Astrocyte (in vitro differentiated cells and primary cell): ENCODE data around the gene SUPT16H. TPM values are rescaled to one million over a fixed set of nuclear protein-coding genes. Genes with fewer than 3 reads are reported as not detected.

Experiments
- DNase-seq: peaks from one replicate; pipeline ENCODE4 v3.0.0-alpha.2; 2010; ENCODE audit warnings: low read depth
- FAIRE-seq: peaks from 2 replicates; lab custom pipeline; 2011; peaks lifted over from hg19 to GRCh38; lab: Jason Lieb, UNC
- H2AFZ ChIP-seq: 2 replicates; pipeline ENCODE4 v1.6.0; 2012; ENCODE audit warnings: low read depth, low read length, inconsistent platforms
- H3K27ac ChIP-seq: 2 replicates; pipeline ENCODE4 v1.5.1; 2011; ENCODE audit warnings: low read depth, low read length, inconsistent platforms
- H3K27me3 ChIP-seq: 2 replicates; pipeline ENCODE4 v1.6.0; 2011; ENCODE audit warnings: low read length, inconsistent platforms; ENCODE audit not compliant: insufficient read depth
- H3K36me3 ChIP-seq: 2 replicates; pipeline ENCODE4 v1.5.1; 2011; ENCODE audit warnings: low read length, inconsistent platforms; ENCODE audit not compliant: insufficient read depth
- H3K4me1 ChIP-seq: 2 replicates; pipeline ENCODE4 v1.5.1; 2011; ENCODE audit warnings: low read length, inconsistent platforms; ENCODE audit not compliant: insufficient read depth
- H3K4me2 ChIP-seq: 2 replicates; pipeline ENCODE4 v1.6.0; 2012; ENCODE audit warnings: low read length, inconsistent platforms
- H3K4me3 ChIP-seq: 2 replicates; pipeline ENCODE4 v1.5.1; 2011; ENCODE audit warnings: low read depth, mild to moderate bottlenecking, low read length, inconsistent platforms; ENCODE audit not compliant: insufficient read depth
- H3K79me2 ChIP-seq: 2 replicates; pipeline ENCODE4 v1.6.0; 2012; ENCODE audit warnings: mild to moderate bottlenecking, low read length, inconsistent platforms; ENCODE audit not compliant: insufficient read depth
- H3K9ac ChIP-seq: 2 replicates; pipeline ENCODE4 v1.6.0; 2012; ENCODE audit warnings: mild to moderate bottlenecking, low read length, inconsistent platforms
- H3K9me3 ChIP-seq: 2 replicates; pipeline ENCODE4 v1.5.1; 2012; ENCODE audit warnings: low read depth, mild to moderate bottlenecking, low read length, inconsistent platforms; ENCODE audit not compliant: insufficient read depth
- H4K20me1 ChIP-seq: 2 replicates; pipeline ENCODE4 v1.6.0; 2012; ENCODE audit warnings: low read length, inconsistent platforms; ENCODE audit not compliant: insufficient read depth
- H3K27ac Mint-ChIP-seq: one replicate; pipeline ENCODE4 v1.8.0; 2021; ENCODE audit warnings: mild to moderate bottlenecking, mixed read lengths; ENCODE audit not compliant: unreplicated experiment
- H3K27me3 Mint-ChIP-seq: one replicate; pipeline ENCODE4 v1.8.0; 2021; ENCODE audit warnings: low read depth, mixed read lengths; ENCODE audit not compliant: unreplicated experiment
- H3K36me3 Mint-ChIP-seq: one replicate; pipeline ENCODE4 v1.8.0; 2021; ENCODE audit warnings: low read depth, mixed read lengths; ENCODE audit not compliant: unreplicated experiment
- H3K4me1 Mint-ChIP-seq: one replicate; pipeline ENCODE4 v1.8.0; 2021; ENCODE audit warnings: low read depth, mixed read lengths; ENCODE audit not compliant: unreplicated experiment
- H3K4me3 Mint-ChIP-seq: one replicate; pipeline ENCODE4 v1.8.0; 2021; ENCODE audit warnings: mild to moderate bottlenecking, moderate library complexity, mixed read lengths; ENCODE audit not compliant: unreplicated experiment
- H3K9me3 Mint-ChIP-seq: one replicate; pipeline ENCODE4 v1.8.0; 2021; ENCODE audit warnings: mild to moderate bottlenecking, mixed read lengths; ENCODE audit not compliant: unreplicated experiment
- EZH2 ChIP-seq: IDR thresholded peaks from 2 replicates; pipeline ENCODE4 v1.6.1; 2012; ENCODE audit warnings: mild to moderate bottlenecking, low read length, inconsistent platforms; ENCODE audit not compliant: insufficient read depth
- total RNA-seq: library from RNA; stranded (reverse); gene quantifications from 2 replicates; pipeline ENCODE4 v1.2.1, GENCODE V29; 2021
- TF ChIP-seq, protein P1 (sequence below): IDR thresholded peaks from 2 replicates; pipeline ENCODE4 v1.5.1; 2011; ENCODE audit warnings: low read depth, mild to moderate bottlenecking, inconsistent platforms, low read length, moderate library complexity; ENCODE audit not compliant: insufficient read depth

The SUPT16H gene
- total RNA-seq, 1 donor from 2014 or later: 74.3 TPM

DNA sequence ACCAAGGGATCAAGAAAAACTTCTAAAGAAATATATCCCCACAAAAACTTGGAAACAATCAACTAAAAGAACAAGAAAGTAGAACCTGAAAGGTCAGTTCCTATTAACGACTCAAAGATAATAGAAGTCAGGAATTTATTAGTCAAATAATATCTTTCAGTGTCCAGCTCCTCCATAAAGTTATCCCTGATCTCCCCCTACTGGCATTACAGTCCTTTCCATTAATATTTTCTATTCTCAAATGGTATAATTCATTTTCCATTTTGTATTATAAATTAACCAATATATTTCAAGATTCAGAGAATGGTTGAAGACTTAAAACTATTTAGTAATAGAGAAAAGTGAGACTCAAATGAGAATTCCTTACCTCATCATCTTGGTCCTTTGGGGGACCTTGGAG lies 11.6 kb upstream of the SUPT16H start:
- H3K27ac ChIP-seq: no peak overlapping the region
- H3K79me2 ChIP-seq: no peaks in the 10 kb centered on the region
- H3K9me3 ChIP-seq: no peaks in the 10 kb centered on the region
- Mint-ChIP-seq H3K9me3 (no peaks in the 10 kb centered on the region), H3K4me1 (peaks cover 2% of the 10 kb centered on the region), H3K27ac (no peak overlapping the region), H3K36me3 (peaks cover 36% of the 10 kb centered on the region), H3K4me3 (no peak overlapping the region), H3K27me3 (no peaks in the 10 kb centered on the region)
- H3K9ac ChIP-seq: no peak overlapping the region
- no peak overlapping the region for H2AFZ ChIP-seq
- FAIRE-seq: no peak
- no peaks in the 10 kb centered on the region for H3K4me1 ChIP-seq
- no peak overlapping the region for H3K4me3 ChIP-seq
- TF ChIP-seq EZH2: no peak
- TF ChIP-seq, protein P1, sequence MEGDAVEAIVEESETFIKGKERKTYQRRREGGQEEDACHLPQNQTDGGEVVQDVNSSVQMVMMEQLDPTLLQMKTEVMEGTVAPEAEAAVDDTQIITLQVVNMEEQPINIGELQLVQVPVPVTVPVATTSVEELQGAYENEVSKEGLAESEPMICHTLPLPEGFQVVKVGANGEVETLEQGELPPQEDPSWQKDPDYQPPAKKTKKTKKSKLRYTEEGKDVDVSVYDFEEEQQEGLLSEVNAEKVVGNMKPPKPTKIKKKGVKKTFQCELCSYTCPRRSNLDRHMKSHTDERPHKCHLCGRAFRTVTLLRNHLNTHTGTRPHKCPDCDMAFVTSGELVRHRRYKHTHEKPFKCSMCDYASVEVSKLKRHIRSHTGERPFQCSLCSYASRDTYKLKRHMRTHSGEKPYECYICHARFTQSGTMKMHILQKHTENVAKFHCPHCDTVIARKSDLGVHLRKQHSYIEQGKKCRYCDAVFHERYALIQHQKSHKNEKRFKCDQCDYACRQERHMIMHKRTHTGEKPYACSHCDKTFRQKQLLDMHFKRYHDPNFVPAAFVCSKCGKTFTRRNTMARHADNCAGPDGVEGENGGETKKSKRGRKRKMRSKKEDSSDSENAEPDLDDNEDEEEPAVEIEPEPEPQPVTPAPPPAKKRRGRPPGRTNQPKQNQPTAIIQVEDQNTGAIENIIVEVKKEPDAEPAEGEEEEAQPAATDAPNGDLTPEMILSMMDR: no peak
- H3K36me3 ChIP-seq: peaks cover 86% of the 10 kb centered on the region
- no peaks in the 10 kb centered on the region for H3K27me3 ChIP-seq
- H3K4me2 ChIP-seq: no peak overlapping the region
- DNase-seq: no peak
- H4K20me1 ChIP-seq: no peaks in the 10 kb centered on the region

GRCh38 chr14:21385188-21385904 lies 1.5 kb upstream of the SUPT16H start:
- Histone ChIP-seq H3K27ac (peak overlapping the region; percentile 95), H3K9me3 (no peaks in the 10 kb centered on the region), H3K27me3 (no peaks in the 10 kb centered on the region), H3K36me3 (peaks cover 8% of the 10 kb centered on the region), H2AFZ (no peak overlapping the region), H3K4me1 (peaks cover 15% of the 10 kb centered on the region), H4K20me1 (peaks cover 22% of the 10 kb centered on the region), H3K4me2 (peak overlapping the region; percentile 98), H3K79me2 (peaks cover 38% of the 10 kb centered on the region), H3K4me3 (no peak overlapping the region), H3K9ac (peak overlapping the region; percentile 98)
- Mint-ChIP-seq H3K36me3 (peaks cover 13% of the 10 kb centered on the region), H3K4me1 (peaks cover 12% of the 10 kb centered on the region), H3K27ac (peak overlapping the region; percentile 99), H3K4me3 (peak overlapping the region; percentile 96), H3K9me3 (no peaks in the 10 kb centered on the region), H3K27me3 (no peaks in the 10 kb centered on the region)
- DNase-seq: no peak
- TF ChIP-seq, protein P1: no peak
- no peak for TF ChIP-seq EZH2
- FAIRE-seq: no peak

DNA sequence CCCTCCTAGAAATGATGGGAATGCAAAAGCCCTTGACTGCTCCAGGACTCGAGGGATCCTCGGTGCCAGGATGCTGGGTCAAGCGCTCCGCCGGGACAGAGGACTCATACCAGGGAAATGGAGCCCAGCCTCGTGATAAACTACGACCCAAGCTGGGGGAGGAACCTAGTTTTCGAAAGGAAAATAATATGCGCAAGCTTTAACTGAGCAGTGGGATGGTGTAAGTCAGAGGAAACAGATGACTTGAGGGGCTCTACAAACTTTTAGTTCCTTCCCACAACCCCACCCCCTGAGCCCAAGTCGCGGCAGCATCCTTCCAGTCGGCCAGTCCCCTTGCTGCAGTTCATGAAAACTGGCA lies 654 bp upstream of the SUPT16H start:
- peak overlapping the region; percentile 95 for H3K27ac ChIP-seq
- no peak for TF ChIP-seq EZH2
- TF ChIP-seq, protein P1: no peak
- peaks cover 15% of the 10 kb centered on the region for H3K4me1 ChIP-seq
- peak overlapping the region; percentile 98 for H3K4me2 ChIP-seq
- peaks cover 46% of the 10 kb centered on the region for H3K79me2 ChIP-seq
- peaks cover 13% of the 10 kb centered on the region for H3K36me3 Mint-ChIP-seq
- H3K4me3 ChIP-seq: peak overlapping the region; percentile 98
- H3K27me3 ChIP-seq: no peaks in the 10 kb centered on the region
- FAIRE-seq (no peak), DNase-seq (no peak)
- H3K4me1 Mint-ChIP-seq: peaks cover 12% of the 10 kb centered on the region
- H3K27me3 Mint-ChIP-seq: no peaks in the 10 kb centered on the region
- H2AFZ ChIP-seq: peak overlapping the region; percentile 65
- H3K27ac Mint-ChIP-seq: peak overlapping the region; percentile 99
- H3K9me3 Mint-ChIP-seq: no peaks in the 10 kb centered on the region
- peaks cover 29% of the 10 kb centered on the region for H4K20me1 ChIP-seq
- no peaks in the 10 kb centered on the region for H3K9me3 ChIP-seq
- H3K9ac ChIP-seq: peak overlapping the region; percentile 98
- H3K36me3 ChIP-seq: peaks cover under 1% of the 10 kb centered on the region
- peak overlapping the region; percentile 96 for H3K4me3 Mint-ChIP-seq
